HG03025 (cell line): ENCODE data around the gene FAM222A.

Source experiments
- ATAC-seq: cut with Tn5 transposase; IDR thresholded peaks from one replicate; pipeline ENCODE4 v1.9.1; 2021; ENCODE audit warnings: mild to moderate bottlenecking, moderate library complexity; ENCODE audit not compliant: unreplicated experiment, low FRiP score

Gene FAM222A

GRCh38 chr12:109793411-109793810 is 79.8 kb downstream of the FAM222A start:
- no peak for ATAC-seq

GRCh38 chr12:109793826-109794501 is 80.3 kb downstream of the FAM222A start:
- ATAC-seq: no peak

GRCh38 chr12:109795023-109795422 is 81.4 kb downstream of the FAM222A start:
- no peak for ATAC-seq

- ATAC-seq: no peak
Measured at GRCh38 chr12:109796057-109796456, 82.4 kb downstream of the FAM222A start.

- ATAC-seq: no peak
Measured at GRCh38 chr12:109797905-109798669, 84.5 kb downstream of the FAM222A start.

GRCh38 chr12:109798691-109799090 is 85.1 kb downstream of the FAM222A start:
- ATAC-seq: no peak

- no peak for ATAC-seq
Measured at GRCh38 chr12:109800536-109800935, 86.9 kb downstream of the FAM222A start.

- ATAC-seq: no peak
Measured at GRCh38 chr12:109802828-109803227, 89.2 kb downstream of the FAM222A start.

GRCh38 chr12:109803678-109804077 is 90.1 kb downstream of the FAM222A start:
- no peak for ATAC-seq

GRCh38 chr12:109804820-109805761 is 91.5 kb downstream of the FAM222A start:
- ATAC-seq: no peak

GRCh38 chr12:109807954-109808643 is 94.5 kb downstream of the FAM222A start:
- ATAC-seq: no peak

- ATAC-seq: no peak
Measured at GRCh38 chr12:109808876-109809646, 95.4 kb downstream of the FAM222A start.

GRCh38 chr12:109810954-109811623 is 97.5 kb downstream of the FAM222A start:
- ATAC-seq: no peak

- no peak for ATAC-seq
Measured at GRCh38 chr12:109811624-109811995, 98.0 kb downstream of the FAM222A start.

- ATAC-seq: no peak
Measured at GRCh38 chr12:109813810-109814416, 100.3 kb downstream of the FAM222A start.

- ATAC-seq: no peak
Measured at GRCh38 chr12:109814600-109815150, 101.0 kb downstream of the FAM222A start.

GRCh38 chr12:109815225-109815624 is 101.6 kb downstream of the FAM222A start:
- ATAC-seq: no peak
